Right renal cortex interstitium (tissue), 3 donors: ENCODE measurements around the gene CCDC200. TPM values are rescaled to one million over a fixed set of nuclear protein-coding genes. Genes with fewer than 3 reads are reported as not detected.

Experiments
- polyA plus RNA-seq, 3 donors: library from polyadenylated mRNA; unstranded; fragments of 120-200 nt; gene quantifications; one replicate each; pipeline ENCODE4 v1.2.1, GENCODE V29; 2013; ENCODE audit not compliant: insufficient read length in 3 of 3

Gene CCDC200
- polyA plus RNA-seq, 3 donors = 5.7 to 7.2 (median 6.2) TPM

Other genes with a start within 250 kb of the CCDC200 start
- 1 to 10 TPM; 1.8 to 2.3 (median 1.9) TPM for gene PTGES3L, start 248.5 kb downstream of the CCDC200 start, polyA plus RNA-seq
- gene RUNDC1, start 248.1 kb downstream of the CCDC200 start, polyA plus RNA-seq = 10 to 100 TPM; 15.9 to 16.6 (median 16.5) TPM
- 1,000 to 10,000 TPM; 1,375 to 1,510 (median 1,475) TPM for gene RPL27, start 230.2 kb downstream of the CCDC200 start, polyA plus RNA-seq
- gene IFI35, start 221.8 kb downstream of the CCDC200 start, polyA plus RNA-seq = 10 to 100 TPM in 2 of 3 donors, 1 to 10 TPM in 1; 9.2 to 12.7 (median 10.5) TPM
- gene VAT1, start 206.2 kb downstream of the CCDC200 start, polyA plus RNA-seq = 100 to 1,000 TPM; 125 to 133 (median 133) TPM
- gene RND2, start 203.4 kb downstream of the CCDC200 start, polyA plus RNA-seq = 1 to 10 TPM; 3.1 to 4.0 (median 3.5) TPM
- 10 to 100 TPM; 14.3 to 20.5 (median 20.2) TPM for gene BRCA1, start 103.3 kb downstream of the CCDC200 start, polyA plus RNA-seq
- gene NBR1, start 57.4 kb downstream of the CCDC200 start, polyA plus RNA-seq = 100 to 1,000 TPM; 121 to 135 (median 125) TPM
- 10 to 100 TPM; 13.0 to 18.4 (median 15.2) TPM for gene TMEM106A, start 16.7 kb downstream of the CCDC200 start, polyA plus RNA-seq
- 1 to 10 TPM in 1 of 3 donors, not detected in 2; 1.1 TPM for gene RNU2-1, start 5.4 kb upstream of the CCDC200 start, polyA plus RNA-seq
- 1 to 10 TPM; 8.2 to 8.6 (median 8.5) TPM for gene ARL4D, start 170.4 kb upstream of the CCDC200 start, polyA plus RNA-seq